H4 (cell line): ENCODE data around the gene ZNF785. TPM values are rescaled to one million over a fixed set of nuclear protein-coding genes. Genes with fewer than 3 reads are reported as not detected.
"Not testable (repeated sequence)": the region's sequence is repeated elsewhere in the genome, so short reads cannot be mapped to it uniquely, and the experiment has no call there.

Source experiments
- DNase-seq: peaks from one replicate; pipeline ENCODE4 v3.0.0-alpha.2; 2015; ENCODE audit warnings: low spot score
- total RNA-seq: library from RNA; depleted of rRNA; stranded (reverse); fragments of >200 nt; shearing (Covaris generic); gene quantifications from 2 replicates; pipeline ENCODE4 v1.2.3, GENCODE V29; 2014; rRNA removed

The ZNF785 gene
- 1.3 and 3.1 TPM in 2 replicates for total RNA-seq

GRCh38 chr16:30585400-30586191 lies at the start of gene ZNF785:
ZNF785 (minus strand) TSS chr16:30585697; CDS start chr16:30585611, 86 bp downstream.
- DNase-seq = peak; percentile 96

- DNase-seq = no peak
Observed at GRCh38 chr16:30633526-30633925, 48.0 kb upstream of the ZNF785 start.

- DNase-seq = not testable (repeated sequence)
Observed at GRCh38 chr16:30632454-30632853, 47.0 kb upstream of the ZNF785 start.

GRCh38 chr16:30628628-30629540 lies 43.4 kb upstream of the ZNF785 start:
- DNase-seq = peak; percentile 64

- DNase-seq = no peak
Observed at GRCh38 chr16:30626236-30626635, 40.7 kb upstream of the ZNF785 start.

GRCh38 chr16:30623536-30624283 lies 38.2 kb upstream of the ZNF785 start:
- no peak for DNase-seq

GRCh38 chr16:30622455-30623032 lies 37.0 kb upstream of the ZNF785 start:
- no peak for DNase-seq

- peak; percentile 69 for DNase-seq
Observed at GRCh38 chr16:30621765-30622164, 36.3 kb upstream of the ZNF785 start.

GRCh38 chr16:30620169-30620568 lies 34.7 kb upstream of the ZNF785 start:
- DNase-seq = no peak

- no peak for DNase-seq
Observed at GRCh38 chr16:30619638-30620037, 34.1 kb upstream of the ZNF785 start.

GRCh38 chr16:30619202-30619601 lies 33.7 kb upstream of the ZNF785 start:
- DNase-seq = no peak

GRCh38 chr16:30615358-30616091 lies 30.0 kb upstream of the ZNF785 start:
- DNase-seq = no peak

- peak; percentile 95 for DNase-seq
Observed at GRCh38 chr16:30609926-30610839, 24.7 kb upstream of the ZNF785 start, which contains the start of gene ZNF689. ZNF689 (minus strand) TSS chr16:30610389; CDS start chr16:30610041, 348 bp downstream.

- DNase-seq = no peak
Observed at GRCh38 chr16:30609002-30609925, 23.8 kb upstream of the ZNF785 start.

DNA sequence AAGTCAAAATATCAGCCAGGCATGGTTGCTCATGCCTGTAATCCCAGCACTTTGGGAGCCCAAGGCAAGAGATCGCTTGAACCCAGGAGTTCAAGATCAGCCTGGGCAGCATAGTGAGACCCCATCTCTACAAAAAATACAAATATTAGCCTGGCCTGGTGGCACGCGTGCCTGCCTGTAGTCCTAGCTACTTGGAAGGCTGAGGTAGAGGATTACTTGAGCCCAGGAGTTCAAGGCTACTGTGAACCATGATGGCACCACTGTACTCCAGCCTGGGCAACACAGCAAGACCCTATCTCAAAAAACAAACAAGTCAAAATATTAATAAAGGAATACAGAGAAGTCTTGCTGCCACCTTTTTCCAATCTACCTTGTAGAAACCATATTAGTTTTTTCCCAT lies 20.5 kb upstream of the ZNF785 start:
- DNase-seq = no peak

- DNase-seq = no peak
Observed at GRCh38 chr16:30605158-30605557, 19.7 kb upstream of the ZNF785 start.

- DNase-seq = no peak
Observed at GRCh38 chr16:30604316-30604947, 18.9 kb upstream of the ZNF785 start.

- DNase-seq = no peak
Observed at GRCh38 chr16:30603945-30604315, 18.4 kb upstream of the ZNF785 start.
